ENCODE results near the gene GSTM3. TPM values are rescaled to one million over a fixed set of nuclear protein-coding genes. Genes with fewer than 3 reads are reported as not detected.

GSTM3 gene
- total and polyA plus RNA-seq, 2 donors from 2014 or later: 54.7 to 405 TPM

GRCh38 chr1:109762821-109763645, 22.2 kb upstream of the GSTM3 start:
- Histone ChIP-seq H3K9ac (ENCODE audit: low read length in 3 of 3) (no peak overlapping the region), H3K4me3 (ENCODE audit: low read length in 3 of 3) (no peak overlapping the region), H3K27ac (ENCODE audit: low read depth in 2 of 2, low read length in 2 of 2) (no peak overlapping the region), H3K4me1 (ENCODE audit: control insufficient read depth in 2 of 3, insufficient read depth in 2 of 3, low read depth in 1 of 3, low read length in 3 of 3) (peaks cover 0 to 6% (median 0%) of the 10 kb centered on the region in 3 donors), H3K36me3 (ENCODE audit: control insufficient read depth in 2 of 3, insufficient read depth in 3 of 3, low read length in 3 of 3) (no peaks in the 10 kb centered on the region), H3K27me3 (ENCODE audit: control insufficient read depth, insufficient read depth, low read length) (no peaks in the 10 kb centered on the region), H3K9me3 (ENCODE audit: control insufficient read depth in 2 of 3, insufficient read depth in 1 of 3, low read length in 3 of 3) (no peaks in the 10 kb centered on the region)
- DNase-seq (peak in 3 of 5 donors; percentile 37 to 69 (median 59)), FAIRE-seq (no peak)
- TF ChIP-seq CTCF (IDR thresholded peaks at IDR 0.05; ENCODE audit: borderline replicate concordance, extremely low read depth, insufficient read depth): no peak
- intact Hi-C loops (cut with DNase I): no loop called here

GRCh38 chr1:109762039-109762585, 21.3 kb upstream of the GSTM3 start:
- Histone ChIP-seq H3K4me1 (ENCODE audit: control insufficient read depth in 2 of 3, insufficient read depth in 2 of 3, low read depth in 1 of 3, low read length in 3 of 3) (peaks cover 0 to 6% (median 0%) of the 10 kb centered on the region in 3 donors), H3K27ac (ENCODE audit: low read depth in 2 of 2, low read length in 2 of 2) (no peak overlapping the region), H3K9ac (ENCODE audit: low read length in 3 of 3) (no peak overlapping the region), H3K36me3 (ENCODE audit: control insufficient read depth in 2 of 3, insufficient read depth in 3 of 3, low read length in 3 of 3) (no peaks in the 10 kb centered on the region), H3K27me3 (ENCODE audit: control insufficient read depth, insufficient read depth, low read length) (no peaks in the 10 kb centered on the region), H3K4me3 (ENCODE audit: low read length in 3 of 3) (no peak overlapping the region), H3K9me3 (ENCODE audit: control insufficient read depth in 2 of 3, insufficient read depth in 1 of 3, low read length in 3 of 3) (no peaks in the 10 kb centered on the region)
- TF ChIP-seq CTCF (IDR thresholded peaks at IDR 0.05; ENCODE audit: borderline replicate concordance, extremely low read depth, insufficient read depth): no peak
- DNase-seq (peak in 2 of 5 donors; percentile 15 to 49), FAIRE-seq (no peak)
- intact Hi-C loops (cut with DNase I): no loop called here

GRCh38 chr1:109761227-109762038, 20.6 kb upstream of the GSTM3 start:
- TF ChIP-seq CTCF (IDR thresholded peaks at IDR 0.05; ENCODE audit: borderline replicate concordance, extremely low read depth, insufficient read depth): no peak
- Histone ChIP-seq H3K4me3 (ENCODE audit: low read length in 3 of 3) (no peak overlapping the region), H3K27ac (ENCODE audit: low read depth in 2 of 2, low read length in 2 of 2) (no peak overlapping the region), H3K36me3 (ENCODE audit: control insufficient read depth in 2 of 3, insufficient read depth in 3 of 3, low read length in 3 of 3) (no peaks in the 10 kb centered on the region), H3K4me1 (ENCODE audit: control insufficient read depth in 2 of 3, insufficient read depth in 2 of 3, low read depth in 1 of 3, low read length in 3 of 3) (peaks cover 0 to 6% (median 0%) of the 10 kb centered on the region in 3 donors), H3K9me3 (ENCODE audit: control insufficient read depth in 2 of 3, insufficient read depth in 1 of 3, low read length in 3 of 3) (no peaks in the 10 kb centered on the region), H3K9ac (ENCODE audit: low read length in 3 of 3) (no peak overlapping the region), H3K27me3 (ENCODE audit: control insufficient read depth, insufficient read depth, low read length) (no peaks in the 10 kb centered on the region)
- intact Hi-C loops (cut with DNase I): no loop called here
- DNase-seq (peak in 2 of 5 donors; percentile 28 to 59), FAIRE-seq (no peak)

Measured in kidney (tissue), 14 donors.